GM21515 (cell line): Measurements from ENCODE around the gene ZNF428.
"Not testable (repeated sequence)": the region's sequence is repeated elsewhere in the genome, so short reads cannot be mapped to it uniquely, and the experiment has no call there.

Experiments
- ATAC-seq: cut with Tn5 transposase; IDR thresholded peaks from one replicate; pipeline ENCODE4 v1.9.1; 2021; ENCODE audit not compliant: unreplicated experiment

ZNF428 gene

GRCh38 chr19:43594710-43595604 is 24.5 kb downstream of the ZNF428 start:
- ATAC-seq = no peak

- ATAC-seq = no peak
These were observed 25.2 kb downstream of the ZNF428 start for GRCh38 chr19:43594081-43594697.

- no peak for ATAC-seq
These were observed 26.6 kb downstream of the ZNF428 start for GRCh38 chr19:43592800-43593350.

GRCh38 chr19:43591904-43592772 is 27.3 kb downstream of the ZNF428 start:
- no peak for ATAC-seq

- no peak for ATAC-seq
These were observed 29.8 kb downstream of the ZNF428 start for GRCh38 chr19:43589678-43590077.

GRCh38 chr19:43589277-43589676 is 30.2 kb downstream of the ZNF428 start:
- no peak for ATAC-seq

- ATAC-seq = not testable (repeated sequence)
These were observed 32.4 kb downstream of the ZNF428 start for GRCh38 chr19:43587029-43587428.

GRCh38 chr19:43586346-43586745 is 33.1 kb downstream of the ZNF428 start:
- no peak for ATAC-seq

- ATAC-seq = no peak
These were observed 34.9 kb downstream of the ZNF428 start for GRCh38 chr19:43584484-43584883.

GRCh38 chr19:43582495-43582894 is 36.9 kb downstream of the ZNF428 start:
- ATAC-seq = no peak

- ATAC-seq = no peak
These were observed 38.0 kb downstream of the ZNF428 start for GRCh38 chr19:43581467-43581866.

GRCh38 chr19:43578787-43579186 is 40.6 kb downstream of the ZNF428 start:
- ATAC-seq = no peak

GRCh38 chr19:43575955-43576878 is 43.2 kb downstream of the ZNF428 start:
- ATAC-seq = no peak

- ATAC-seq = peak; percentile 90
These were observed 44.1 kb downstream of the ZNF428 start, which contains the start of the genes PINLYP and XRCC1 for GRCh38 chr19:43575156-43575950. PINLYP (plus strand) TSS chr19:43575801; CDS start chr19:43577192, 1,391 bp downstream. XRCC1 (minus strand) TSS chr19:43575527; CDS start chr19:43575458, 69 bp downstream.

- no peak for ATAC-seq
These were observed 44.8 kb downstream of the ZNF428 start for GRCh38 chr19:43574424-43575155.

- no peak for ATAC-seq
These were observed 47.2 kb downstream of the ZNF428 start for GRCh38 chr19:43572171-43572588.

- no peak for ATAC-seq
These were observed 49.1 kb downstream of the ZNF428 start for GRCh38 chr19:43570174-43570791.

GRCh38 chr19:43569657-43570056 is 49.8 kb downstream of the ZNF428 start:
- no peak for ATAC-seq
